H1 (cell line): ENCODE results near the gene SCAMP5. TPM values are rescaled to one million over a fixed set of nuclear protein-coding genes. Genes with fewer than 3 reads are reported as not detected.

Experiments
- CTCF ChIP-seq, 3 experiments: IDR thresholded peaks; 1 replicate in 2 of 3; 2 replicates in 1 of 3; pipeline versions ENCODE4 v1.5.1 to v1.6.1; 2011; ENCODE audit warnings: low read length in 3 of 3, mild to moderate bottlenecking in 3 of 3, inconsistent platforms in 2 of 3, low read depth in 1 of 3, moderate library complexity in 1 of 3; ENCODE audit not compliant: insufficient read depth in 1 of 3; ENCODE audit errors: control extremely low read depth in 1 of 3
- JUN ChIP-seq: IDR thresholded peaks from 2 replicates; pipeline ENCODE4 v1.6.1; 2011; ENCODE audit warnings: low read depth, mild to moderate bottlenecking, improper control_type of control experiment, low read length
- KDM5A ChIP-seq: fragments of 200-600 bp; IDR thresholded peaks from 2 replicates; pipeline ENCODE4 v1.7.1; 2012; ENCODE audit warnings: mild to moderate bottlenecking, low read length, inconsistent platforms, mixed read lengths
- MAX ChIP-seq: IDR thresholded peaks from 2 replicates; pipeline ENCODE4 v1.6.1; 2012; ENCODE audit warnings: inconsistent platforms
- POLR2A ChIP-seq, 2 experiments: IDR thresholded peaks; 1 replicate in 1 of 2; 2 replicates in 1 of 2; pipeline ENCODE4 v1.6.1; 2011; ENCODE audit warnings: low read depth in 2 of 2, low read length in 2 of 2, mild to moderate bottlenecking in 2 of 2; ENCODE audit errors: control extremely low read depth in 1 of 2
- SAP30 ChIP-seq: fragments of 300-600 bp; sonication (generic); IDR thresholded peaks from 2 replicates; pipeline ENCODE4 v1.7.1; 2012; ENCODE audit warnings: low read length, moderate library complexity, mild to moderate bottlenecking, inconsistent platforms; ENCODE audit not compliant: insufficient read depth, insufficient replicate concordance
- SRF ChIP-seq: IDR thresholded peaks from 2 replicates; pipeline ENCODE4 v1.6.1; 2011; ENCODE audit warnings: mild to moderate bottlenecking, low read depth, low read length, moderate library complexity
- SUZ12 ChIP-seq: fragments of 200-600 bp; sonication (generic); IDR thresholded peaks from 2 replicates; pipeline ENCODE4 v1.6.1; 2012; ENCODE audit warnings: mild to moderate bottlenecking, inconsistent platforms, low read length, moderate library complexity, mixed read lengths
- polyA plus RNA-seq, 7 experiments: library from polyadenylated mRNA; depleted of rRNA in 3 of 7; stranded (reverse) in 5 of 7; unstranded in 2 of 7; fragments of >200 nt in 5 of 7; fragments of 200-250 nt in 2 of 7; gene quantifications; 1 replicate in 5 of 7; 2 replicates in 1 of 7; 4 replicates in 1 of 7; pipeline versions ENCODE4 v1.2.1 to v1.2.3, GENCODE V29; 2011 to 2013; ENCODE audit warnings: missing spikeins in 2 of 7, mixed read lengths in 2 of 7
- total RNA-seq: library from RNA; stranded (reverse); fragmentation: NEBNext Ultra II Directional; extraction: Animal tissue kit (Norgen Biotek cat#: 25700); gene quantifications from 2 replicates; pipeline ENCODE4 v1.2.1, GENCODE V29; 2021

The SCAMP5 gene
- total and polyA plus RNA-seq, 2 of the 8 experiments (the other 6 are each of a cell fraction or from before 2014, with no cell fraction given), result 55.4 to 94.7 TPM

- TF ChIP-seq CTCF (IDR thresholded peaks at IDR 0.05; ENCODE audit: control extremely low read depth in 1 of 3, insufficient read depth in 1 of 3, low read depth in 1 of 3, low read length in 3 of 3) (peak in 2 of 3 experiments; percentile 13 to 30; a peak in 2 of 4 replicates), JUN (no peak), MAX (no peak), SUZ12 (no peak), KDM5A (no peak), POLR2A (IDR thresholded peaks at IDR 0.05; ENCODE audit: control extremely low read depth in 1 of 2, low read depth in 2 of 2, low read length in 2 of 2) (no peak), SAP30 (peak; percentile 38), SRF (no peak)
These were observed 36.9 kb upstream of the SCAMP5 start (continued) for GRCh38 chr15:74958320-74958907.
